Sigmoid colon (tissue), 4 donors: Measurements from ENCODE around the gene CFAP53.

Experiments
- POLR2A ChIP-seq, 2 donors: fragments of 450-650 bp; IDR thresholded peaks; one replicate each; pipeline ENCODE4 v1.6.1; 2016; ENCODE audit warnings: antibody characterized with exemption in 2 of 2, mild to moderate bottlenecking in 2 of 2, moderate library complexity in 2 of 2
- POLR2AphosphoS5 ChIP-seq, 4 donors: sonication (generic); formaldehyde crosslinking; IDR thresholded peaks; one replicate each; pipeline ENCODE4 v1.6.1; 2017; ENCODE audit warnings: antibody characterized with exemption in 4 of 4
- TF ChIP-seq, protein P1 (sequence below), 4 experiments: fragments of 450-650 bp in 3 of 4; fragments of 200-600 bp in 1 of 4; IDR thresholded peaks; one replicate each; pipeline ENCODE4 v1.5.1; 2016 to 2019; ENCODE audit warnings: antibody characterized with exemption in 4 of 4, mild to moderate bottlenecking in 3 of 4, moderate library complexity in 2 of 4

- TF ChIP-seq POLR2AphosphoS5 (IDR thresholded peaks at IDR 0.05) (no peak), POLR2A (IDR thresholded peaks at IDR 0.05) (no peak)
- TF ChIP-seq, protein P1, sequence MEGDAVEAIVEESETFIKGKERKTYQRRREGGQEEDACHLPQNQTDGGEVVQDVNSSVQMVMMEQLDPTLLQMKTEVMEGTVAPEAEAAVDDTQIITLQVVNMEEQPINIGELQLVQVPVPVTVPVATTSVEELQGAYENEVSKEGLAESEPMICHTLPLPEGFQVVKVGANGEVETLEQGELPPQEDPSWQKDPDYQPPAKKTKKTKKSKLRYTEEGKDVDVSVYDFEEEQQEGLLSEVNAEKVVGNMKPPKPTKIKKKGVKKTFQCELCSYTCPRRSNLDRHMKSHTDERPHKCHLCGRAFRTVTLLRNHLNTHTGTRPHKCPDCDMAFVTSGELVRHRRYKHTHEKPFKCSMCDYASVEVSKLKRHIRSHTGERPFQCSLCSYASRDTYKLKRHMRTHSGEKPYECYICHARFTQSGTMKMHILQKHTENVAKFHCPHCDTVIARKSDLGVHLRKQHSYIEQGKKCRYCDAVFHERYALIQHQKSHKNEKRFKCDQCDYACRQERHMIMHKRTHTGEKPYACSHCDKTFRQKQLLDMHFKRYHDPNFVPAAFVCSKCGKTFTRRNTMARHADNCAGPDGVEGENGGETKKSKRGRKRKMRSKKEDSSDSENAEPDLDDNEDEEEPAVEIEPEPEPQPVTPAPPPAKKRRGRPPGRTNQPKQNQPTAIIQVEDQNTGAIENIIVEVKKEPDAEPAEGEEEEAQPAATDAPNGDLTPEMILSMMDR (IDR thresholded peaks at IDR 0.05): no peak
These were observed 6.3 kb upstream of the CFAP53 start for GRCh38 chr18:50272568-50272967.
